Activated CD8-positive, alpha-beta memory T cell treated with anti-CD3 and anti-CD28 coated beads, Interleukin-2, amount 50 U/mL, for 24 hours (primary cell): Measurements from ENCODE around the gene CD27.
"Not testable (repeated sequence)": the region's sequence is repeated elsewhere in the genome, so short reads cannot be mapped to it uniquely, and the experiment has no call there.

ENCODE experiments used
- DNase-seq: peaks from one replicate; pipeline ENCODE4 v3.0.0-alpha.2; 2020; ENCODE audit errors: extremely low read depth

CD27 gene

GRCh38 chr12:6444704-6445688 lies at the start of gene CD27:
TSS of gene CD27 (plus strand) at chr12:6444955. CDS start at chr12:6445096, 141 bp downstream.
- DNase-seq: no peak

DNA sequence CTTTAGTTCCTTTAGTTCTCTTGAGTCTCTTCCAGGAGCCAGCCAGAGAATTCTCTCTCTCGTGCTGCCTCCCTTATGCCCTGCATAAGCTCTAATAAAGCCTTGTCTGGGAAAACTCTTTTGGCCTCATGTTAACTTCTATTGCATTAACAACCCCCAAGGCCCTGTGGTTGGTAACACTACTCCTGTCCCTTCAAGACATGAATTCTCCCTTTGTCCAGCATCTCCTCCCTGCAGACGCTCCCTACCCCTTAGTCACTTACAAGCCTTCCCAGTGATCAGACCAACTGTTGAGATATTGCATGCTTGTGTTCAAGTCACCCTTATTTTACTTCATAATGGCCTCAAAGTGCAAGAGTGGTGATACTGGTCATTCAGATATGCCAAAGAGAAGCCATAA lies 48.7 kb upstream of the CD27 start:
- no peak for DNase-seq

DNA sequence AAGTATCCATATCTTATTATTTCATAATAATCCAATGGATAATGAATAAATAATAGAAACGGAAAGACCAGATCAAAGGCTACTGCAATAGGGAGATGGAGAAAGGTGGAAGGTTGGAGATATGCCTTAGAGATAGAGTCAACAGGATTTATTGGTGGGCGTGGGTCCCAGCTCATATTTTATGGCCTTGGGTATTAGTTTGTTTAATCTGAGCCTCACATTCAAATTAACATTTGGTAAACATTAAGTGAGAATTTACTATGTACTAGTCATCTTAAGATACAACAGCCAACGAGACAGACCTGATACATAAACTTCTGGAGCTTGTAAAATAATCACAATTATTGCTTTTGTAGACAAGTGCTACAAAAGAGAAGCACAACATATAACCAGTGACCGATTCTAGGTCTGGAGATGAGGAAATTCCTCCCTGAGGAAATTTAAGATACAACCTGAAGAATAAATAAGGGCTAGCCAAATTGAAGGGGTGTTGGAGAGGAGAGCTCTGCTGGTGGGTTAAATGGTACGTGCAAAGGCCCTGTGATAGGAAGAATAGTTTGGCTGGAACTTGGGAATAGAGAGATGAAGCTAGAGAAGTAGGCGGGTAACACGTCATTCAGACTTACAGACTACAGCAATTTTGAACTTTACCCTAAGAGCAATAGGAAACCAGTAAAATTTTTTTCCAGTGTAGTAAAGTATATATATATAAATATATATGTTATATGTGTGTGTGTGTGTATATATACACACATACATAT lies 44.7 kb upstream of the CD27 start:
- no peak for DNase-seq

DNA sequence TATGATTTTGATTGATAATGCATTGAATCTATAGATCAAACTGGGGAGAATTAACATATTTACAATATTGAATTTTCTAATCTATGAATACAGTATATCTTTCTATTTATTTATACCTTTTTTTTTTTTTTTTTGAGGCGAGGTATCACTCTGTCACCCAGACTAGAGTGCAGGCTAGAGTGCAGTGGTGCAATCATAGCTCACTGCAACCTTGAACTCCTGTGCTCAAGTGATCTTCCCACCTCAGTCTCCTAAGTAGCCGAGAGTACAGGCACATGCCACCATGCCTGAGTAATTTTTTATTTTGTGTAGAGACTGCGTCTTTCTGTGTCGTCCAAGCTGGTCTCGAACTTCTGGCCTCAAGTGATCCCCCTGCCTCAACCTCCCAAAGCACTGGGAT lies 40.4 kb upstream of the CD27 start:
- no peak for DNase-seq

DNA sequence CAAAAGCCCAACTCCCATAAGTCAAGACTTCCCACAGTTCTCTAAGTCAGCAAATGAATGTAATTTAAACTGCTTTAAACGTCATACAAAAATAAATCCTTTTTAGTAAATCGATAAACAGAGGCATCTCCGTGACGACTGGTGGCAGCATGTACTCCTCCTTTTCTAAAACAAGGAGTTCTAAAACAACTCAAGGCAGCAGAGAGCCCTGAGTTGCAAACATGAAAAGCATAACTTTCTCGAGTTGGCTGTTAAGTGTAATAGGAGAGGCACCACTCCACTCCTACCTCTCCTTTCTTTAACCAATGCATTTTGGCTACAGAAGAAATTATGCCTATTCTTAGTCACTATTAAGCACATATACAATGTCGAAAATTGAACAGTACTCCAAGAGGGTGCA lies 38.8 kb upstream of the CD27 start:
- no peak for DNase-seq

DNA sequence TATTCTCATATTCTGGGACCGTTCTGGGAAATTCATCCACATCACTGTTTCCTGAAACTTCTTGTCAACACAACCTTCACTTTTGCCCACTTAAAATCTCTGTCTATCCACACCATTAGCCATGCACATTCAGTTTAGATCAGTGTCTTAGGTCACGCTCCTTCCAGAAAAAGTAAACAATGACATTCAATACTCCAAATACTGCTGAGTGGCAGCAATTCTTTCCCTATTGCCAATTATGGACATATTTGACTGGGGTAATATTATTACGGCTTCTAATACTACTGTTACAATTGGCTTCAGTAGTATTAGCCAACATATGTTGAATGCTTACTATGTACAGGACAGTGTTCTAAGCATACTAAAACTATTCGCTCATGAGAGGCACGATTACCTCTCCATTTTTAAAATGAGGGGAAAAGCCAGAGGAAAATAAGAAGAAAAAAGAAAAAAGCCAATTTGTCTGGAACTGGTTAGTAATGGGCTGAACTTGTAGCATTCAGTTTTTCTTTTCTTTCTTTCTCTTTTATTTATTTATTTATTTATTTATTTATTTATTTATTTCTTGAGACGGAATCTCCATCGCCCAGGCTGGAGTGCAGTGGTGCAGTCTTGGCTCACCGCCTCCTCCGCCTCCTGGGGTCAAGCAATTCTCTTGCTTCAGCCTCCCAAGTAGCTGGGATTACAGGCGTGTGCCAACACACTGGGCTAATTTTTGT lies 37.4 kb upstream of the CD27 start:
- no peak for DNase-seq

GRCh38 chr12:6416596-6416995 lies 28.2 kb upstream of the CD27 start:
- DNase-seq: no peak

- no peak for DNase-seq
Observed at GRCh38 chr12:6418796-6419195, 26.0 kb upstream of the CD27 start.

- no peak for DNase-seq
Observed at GRCh38 chr12:6420364-6420763, 24.4 kb upstream of the CD27 start.

GRCh38 chr12:6423267-6424007 lies 21.3 kb upstream of the CD27 start:
- DNase-seq: peak; percentile 49

- DNase-seq: no peak
Observed at GRCh38 chr12:6424008-6424347, 20.8 kb upstream of the CD27 start.

GRCh38 chr12:6424866-6425265 lies 19.9 kb upstream of the CD27 start:
- no peak for DNase-seq

GRCh38 chr12:6425590-6426531 lies 18.9 kb upstream of the CD27 start:
- no peak for DNase-seq

- DNase-seq: peak; percentile 77
Observed at GRCh38 chr12:6426882-6427671, 17.7 kb upstream of the CD27 start.

- not testable (repeated sequence) for DNase-seq
Observed at GRCh38 chr12:6427796-6428195, 17.0 kb upstream of the CD27 start.

DNA sequence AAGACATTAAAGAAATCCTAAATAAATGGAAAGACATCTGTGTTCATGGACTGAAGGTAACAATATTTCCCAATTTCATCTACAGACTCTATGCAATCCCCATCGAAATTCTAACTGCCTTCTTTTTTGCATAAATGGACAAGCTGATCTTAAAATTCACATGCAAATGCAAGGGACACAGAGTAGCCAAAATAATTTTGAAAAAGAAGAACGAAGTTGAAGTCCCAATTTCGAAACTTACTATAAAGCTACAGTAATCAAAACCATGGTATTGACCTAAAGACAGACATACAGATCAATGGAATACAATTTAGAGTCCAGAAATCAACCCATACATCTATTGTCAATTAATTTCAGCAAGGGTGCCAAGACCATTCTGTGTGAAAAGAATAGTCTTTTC lies 16.4 kb upstream of the CD27 start:
- no peak for DNase-seq

DNA sequence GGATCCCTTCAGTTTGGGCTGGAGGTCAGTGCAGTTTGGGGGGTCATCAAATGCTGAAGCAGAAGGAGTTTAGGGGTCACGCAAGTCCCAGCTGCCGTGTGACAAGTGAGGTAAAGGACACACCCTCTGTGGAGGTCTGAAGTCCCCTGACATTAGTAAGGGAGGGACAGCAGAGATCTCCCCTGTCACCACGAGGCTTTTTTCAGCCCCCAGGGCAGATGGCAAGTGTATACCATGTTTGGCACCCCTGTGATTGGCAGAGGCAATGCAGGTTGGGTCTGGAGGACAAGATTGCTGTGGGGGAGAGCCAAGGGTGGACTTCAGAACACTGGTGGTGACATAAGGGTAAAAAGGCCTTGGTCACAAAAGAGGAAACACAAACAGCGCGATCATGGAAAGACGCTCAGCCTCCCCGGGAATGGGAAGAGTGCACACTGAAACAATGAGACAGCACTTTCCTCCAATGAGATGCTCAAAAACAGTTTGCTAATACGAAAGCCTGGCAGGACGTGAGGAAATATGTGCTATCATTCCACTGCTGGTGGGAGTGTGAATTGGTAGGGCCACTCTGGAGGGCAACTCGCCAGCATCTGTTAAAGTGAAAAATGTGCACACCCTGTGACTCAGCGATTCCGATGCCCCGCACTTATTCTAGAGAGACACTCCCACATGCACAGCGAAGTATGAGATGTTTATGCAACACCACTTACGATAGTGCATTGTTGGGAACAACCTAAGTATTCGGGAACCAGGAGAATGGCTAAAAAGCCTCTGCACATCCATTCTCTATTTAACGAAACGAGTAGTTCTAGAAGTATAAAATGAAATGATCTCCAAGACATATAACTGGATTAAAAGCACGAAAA lies 14.4 kb upstream of the CD27 start:
- DNase-seq: no peak

- no peak for DNase-seq
Observed at GRCh38 chr12:6432991-6433390, 11.8 kb upstream of the CD27 start.
